ENCODE data around the gene ABHD14A. TPM values are rescaled to one million over a fixed set of nuclear protein-coding genes. Genes with fewer than 3 reads are reported as not detected.

ABHD14A gene
- total RNA-seq, 4 donors from 2014 or later = 3.1 to 11.9 (median 8.3) TPM

DNA sequence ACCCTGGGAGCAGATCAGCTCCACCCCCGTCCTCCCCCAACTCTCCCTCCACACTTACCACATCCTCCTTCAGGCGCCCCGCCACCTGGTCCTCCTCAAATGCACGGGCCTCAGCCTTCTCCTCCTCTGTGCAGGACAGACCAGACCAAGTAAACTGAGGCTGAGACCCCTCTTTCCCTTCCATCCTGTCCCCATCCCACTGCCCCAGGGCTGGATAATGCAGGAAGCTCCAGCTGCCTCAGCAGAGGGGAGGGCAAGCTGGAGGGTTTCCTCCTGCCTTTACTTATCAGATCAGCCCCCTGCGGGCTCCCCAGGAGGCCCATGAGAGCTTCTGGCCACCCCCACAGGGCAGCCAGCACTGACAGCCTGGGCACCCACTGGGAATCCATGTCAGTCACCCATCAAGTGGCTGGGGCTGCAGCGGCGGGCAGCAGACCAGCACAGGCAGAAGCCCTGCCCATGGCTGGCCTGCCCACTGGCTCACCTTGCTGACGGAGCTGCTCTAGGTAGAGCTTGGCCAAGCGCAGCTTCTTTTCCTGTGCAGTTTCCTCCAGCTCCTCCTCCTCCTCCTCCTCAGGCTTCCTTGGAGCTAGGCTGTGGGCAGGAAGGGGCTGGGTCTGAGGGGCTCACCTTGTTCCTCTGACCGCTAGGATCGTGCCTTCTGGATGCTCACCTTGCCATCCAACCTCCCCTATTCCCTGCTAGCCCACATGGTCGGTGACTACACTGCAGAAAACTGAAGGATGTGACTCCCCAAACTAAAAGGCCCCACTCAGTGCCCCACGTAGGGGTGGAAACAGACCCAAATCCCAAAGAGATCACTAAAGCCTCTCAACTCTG, 37.0 kb upstream of the ABHD14A start:
- Histone ChIP-seq H3K4me1 (peaks cover 27% of the 10 kb centered on the region), H3K36me3 (peaks cover 63% of the 10 kb centered on the region), H3K27ac (no peak overlapping the region), H3K9me3 (no peaks in the 10 kb centered on the region), H3K27me3 (no peaks in the 10 kb centered on the region), H3K4me3 (no peak overlapping the region)
- DNase-seq (ENCODE audit: low spot score in 2 of 2) = peak; percentile 59 to 68
- TF ChIP-seq, protein P1, sequence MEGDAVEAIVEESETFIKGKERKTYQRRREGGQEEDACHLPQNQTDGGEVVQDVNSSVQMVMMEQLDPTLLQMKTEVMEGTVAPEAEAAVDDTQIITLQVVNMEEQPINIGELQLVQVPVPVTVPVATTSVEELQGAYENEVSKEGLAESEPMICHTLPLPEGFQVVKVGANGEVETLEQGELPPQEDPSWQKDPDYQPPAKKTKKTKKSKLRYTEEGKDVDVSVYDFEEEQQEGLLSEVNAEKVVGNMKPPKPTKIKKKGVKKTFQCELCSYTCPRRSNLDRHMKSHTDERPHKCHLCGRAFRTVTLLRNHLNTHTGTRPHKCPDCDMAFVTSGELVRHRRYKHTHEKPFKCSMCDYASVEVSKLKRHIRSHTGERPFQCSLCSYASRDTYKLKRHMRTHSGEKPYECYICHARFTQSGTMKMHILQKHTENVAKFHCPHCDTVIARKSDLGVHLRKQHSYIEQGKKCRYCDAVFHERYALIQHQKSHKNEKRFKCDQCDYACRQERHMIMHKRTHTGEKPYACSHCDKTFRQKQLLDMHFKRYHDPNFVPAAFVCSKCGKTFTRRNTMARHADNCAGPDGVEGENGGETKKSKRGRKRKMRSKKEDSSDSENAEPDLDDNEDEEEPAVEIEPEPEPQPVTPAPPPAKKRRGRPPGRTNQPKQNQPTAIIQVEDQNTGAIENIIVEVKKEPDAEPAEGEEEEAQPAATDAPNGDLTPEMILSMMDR (IDR thresholded peaks at IDR 0.05) = no peak
- TF ChIP-seq POLR2A (IDR thresholded peaks at IDR 0.05) = no peak
- no peak for TF ChIP-seq POLR2AphosphoS5 (IDR thresholded peaks at IDR 0.05)
- no peak for TF ChIP-seq EP300 (IDR thresholded peaks at IDR 0.05)
- 89% methylated on average over 13 of the region's 13 CpGs for WGBS

DNA sequence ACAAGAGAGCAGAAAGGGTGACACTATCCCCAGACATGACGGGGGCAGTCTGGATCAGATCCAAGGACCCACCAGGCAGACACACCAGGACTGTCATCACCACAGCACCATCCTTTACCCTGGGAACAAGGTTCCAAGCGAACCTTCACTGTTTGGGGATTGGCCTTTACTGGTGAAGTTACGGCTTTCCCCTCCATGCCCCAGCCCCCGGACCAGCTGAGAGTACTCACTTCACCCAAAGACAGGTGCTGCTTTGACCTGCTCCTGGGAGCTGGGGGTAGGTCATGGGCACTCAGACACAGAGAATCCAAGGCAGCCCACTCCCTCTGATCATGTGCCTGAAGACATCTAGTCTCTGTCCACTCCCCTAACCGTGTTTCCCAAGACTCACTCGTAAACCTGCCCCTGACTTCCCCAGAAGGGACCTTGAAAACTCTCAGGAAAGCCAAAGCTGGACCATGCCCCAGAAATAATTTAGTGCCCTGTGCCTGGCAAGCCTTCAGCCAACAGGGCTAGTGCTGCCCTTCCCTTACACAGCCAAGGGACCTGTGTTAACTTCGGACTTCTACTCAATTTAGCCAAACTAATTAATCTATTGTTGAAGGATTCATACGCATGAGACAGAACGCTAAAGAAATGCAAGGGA, 36.0 kb upstream of the ABHD14A start:
- TF ChIP-seq POLR2AphosphoS5 (IDR thresholded peaks at IDR 0.05) (no peak), POLR2A (IDR thresholded peaks at IDR 0.05) (no peak), EP300 (IDR thresholded peaks at IDR 0.05) (no peak)
- TF ChIP-seq, protein P1 (IDR thresholded peaks at IDR 0.05) = no peak
- Histone ChIP-seq H3K9me3 (no peaks in the 10 kb centered on the region), H3K4me3 (no peak overlapping the region), H3K4me1 (peaks cover 34% of the 10 kb centered on the region), H3K27ac (no peak overlapping the region), H3K27me3 (no peaks in the 10 kb centered on the region), H3K36me3 (peaks cover 52% of the 10 kb centered on the region)
- peak in 1 of 2 donors; percentile 47 for DNase-seq (ENCODE audit: low spot score in 2 of 2)
- 84% methylated on average over 9 of the region's 9 CpGs for WGBS

DNA sequence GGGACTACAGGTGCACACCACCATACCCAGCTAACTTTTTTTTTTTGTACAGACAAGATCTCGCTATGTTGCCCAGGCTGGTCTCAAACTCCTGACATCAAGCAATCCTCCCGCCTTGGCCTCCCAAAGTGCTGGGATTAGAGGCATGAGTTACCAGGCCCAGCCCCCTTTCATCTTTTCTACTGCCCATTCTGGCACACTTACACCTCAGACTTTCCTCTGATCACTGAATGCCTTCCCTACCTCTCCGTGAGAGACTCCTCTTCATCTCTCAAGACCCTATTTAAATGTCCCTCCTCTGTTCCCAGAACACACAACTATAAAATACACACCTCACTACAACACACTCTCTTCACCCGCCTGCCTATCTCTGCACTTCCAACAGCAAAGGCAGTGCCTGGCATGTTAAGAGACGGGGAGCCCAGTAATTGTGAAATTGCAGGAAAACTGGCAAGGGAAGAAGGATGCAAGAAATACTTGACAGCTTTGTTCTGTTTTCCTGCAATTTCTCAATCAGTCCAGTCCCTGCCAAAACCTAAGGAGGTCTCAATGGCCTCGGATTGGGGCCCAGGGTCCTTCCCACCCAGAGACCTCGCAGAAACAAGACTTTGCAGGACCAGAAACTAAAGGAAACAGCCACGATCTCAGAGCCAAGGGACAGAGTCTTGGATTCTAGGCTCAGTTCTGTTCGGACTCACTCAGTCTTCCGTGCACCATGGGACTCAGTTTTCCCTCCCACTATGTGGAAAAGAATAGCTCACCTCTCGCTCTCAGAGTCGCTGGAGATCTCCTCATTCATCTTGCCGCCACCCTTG, 34.0 kb upstream of the ABHD14A start:
- peaks cover 32% of the 10 kb centered on the region for H3K36me3 ChIP-seq
- DNase-seq (ENCODE audit: low spot score in 2 of 2) = peak in 1 of 2 donors; percentile 35
- peak overlapping the region; percentile 82 for H3K4me3 ChIP-seq
- peak overlapping the region; percentile 71 for H3K27ac ChIP-seq
- TF ChIP-seq POLR2AphosphoS5 (IDR thresholded peaks at IDR 0.05) (no peak), POLR2A (IDR thresholded peaks at IDR 0.05) (no peak), EP300 (IDR thresholded peaks at IDR 0.05) (no peak)
- TF ChIP-seq, protein P1 (IDR thresholded peaks at IDR 0.05) = no peak
- no peaks in the 10 kb centered on the region for H3K27me3 ChIP-seq
- H3K9me3 ChIP-seq = no peaks in the 10 kb centered on the region
- 32% methylated on average over 13 of the region's 13 CpGs for WGBS
- peaks cover 34% of the 10 kb centered on the region for H3K4me1 ChIP-seq

DNA sequence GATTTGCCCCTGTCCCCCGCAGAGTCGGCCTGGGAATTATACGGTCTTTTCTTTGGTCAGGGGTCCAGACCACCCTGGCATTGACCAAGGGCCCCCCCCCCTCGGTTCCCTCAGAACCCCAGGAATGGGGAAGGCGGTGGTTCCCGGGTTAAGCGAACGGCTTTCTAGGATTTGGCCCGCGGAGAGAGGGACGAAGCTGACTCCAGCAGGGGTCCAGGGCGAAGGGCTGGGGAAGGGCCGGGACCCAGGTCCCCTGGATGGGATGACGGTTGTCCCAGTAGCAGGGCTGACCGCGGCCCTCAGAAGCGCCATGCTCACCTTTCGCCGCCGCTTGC, 33.4 kb upstream of the ABHD14A start:
- Histone ChIP-seq H3K27ac (peak overlapping the region; percentile 71), H3K4me1 (peaks cover 34% of the 10 kb centered on the region), H3K4me3 (peak overlapping the region; percentile 82), H3K36me3 (peaks cover 27% of the 10 kb centered on the region), H3K27me3 (no peaks in the 10 kb centered on the region), H3K9me3 (no peaks in the 10 kb centered on the region)
- DNase-seq (ENCODE audit: low spot score in 2 of 2) = no peak
- WGBS = 0% methylated on average over 4 of the region's 20 CpGs
- no peak for TF ChIP-seq EP300 (IDR thresholded peaks at IDR 0.05)
- TF ChIP-seq POLR2AphosphoS5 (IDR thresholded peaks at IDR 0.05) = no peak
- TF ChIP-seq, protein P1 (IDR thresholded peaks at IDR 0.05) = no peak
- TF ChIP-seq POLR2A (IDR thresholded peaks at IDR 0.05) = no peak
